Peyer's patch (tissue), 4 donors: Measurements from ENCODE around the gene RPL5.

Source experiments
- CTCF ChIP-seq, 6 experiments: fragments of 450-650 bp in 4 of 6; fragments of 200-600 bp in 2 of 6; sonication (generic) in 1 of 6; IDR thresholded peaks; one replicate each; pipeline ENCODE4 v1.5.1; 2017 to 2019; ENCODE audit warnings: antibody characterized with exemption in 6 of 6, mild to moderate bottlenecking in 3 of 6, moderate library complexity in 1 of 6
- POLR2A ChIP-seq, 2 donors: fragments of 450-650 bp; IDR thresholded peaks; one replicate each; pipeline ENCODE4 v1.5.1; 2017; ENCODE audit warnings: antibody characterized with exemption in 2 of 2, mild to moderate bottlenecking in 2 of 2, moderate library complexity in 2 of 2

GRCh38 chr1:92877792-92878191 lies 46.0 kb downstream of the RPL5 start:
- TF ChIP-seq CTCF (IDR thresholded peaks at IDR 0.05) (no peak), POLR2A (IDR thresholded peaks at IDR 0.05) (no peak)
